Caki2 (cell line): ENCODE results near the gene FHOD3. TPM values are rescaled to one million over a fixed set of nuclear protein-coding genes. Genes with fewer than 3 reads are reported as not detected.

Experiments
- DNase-seq: peaks from one replicate; pipeline ENCODE4 v3.0.0-alpha.2; 2015; ENCODE audit warnings: low read depth
- in situ Hi-C: cut with HindIII; loops from 2 replicates; pipeline ENCODE4 v1.10.0; 2016; ENCODE audit warnings: low sequenced_read_pairs, low pct_unique_long_range_greater_than_20kb, mixed read lengths
- total RNA-seq: library from RNA; depleted of rRNA; stranded (reverse); fragments of >200 nt; shearing (Covaris generic); gene quantifications from 2 replicates; pipeline ENCODE4 v1.2.3, GENCODE V29; 2014; ENCODE audit warnings: low replicate concordance

Gene FHOD3
- total RNA-seq, 1 experiment from 2014 or later, result 15.0 TPM

- peak; percentile 2 for DNase-seq
- in situ Hi-C loops, result no loop called here
Observed at GRCh38 chr18:36633961-36634412, 336.5 kb downstream of the FHOD3 start.

- DNase-seq, result peak; percentile 85
- in situ Hi-C loops, result no loop called here
Observed at GRCh38 chr18:36634573-36635216, 337.2 kb downstream of the FHOD3 start.

GRCh38 chr18:36635414-36636096 lies 338.0 kb downstream of the FHOD3 start:
- peak; percentile 88 for DNase-seq
- in situ Hi-C loops, result no loop called here

- DNase-seq, result peak; percentile 19
- in situ Hi-C loops, result no loop called here
Observed at GRCh38 chr18:36636237-36636817, 338.8 kb downstream of the FHOD3 start.

- no peak for DNase-seq
- in situ Hi-C loops, result no loop called here
Observed at GRCh38 chr18:36638224-36638623, 340.7 kb downstream of the FHOD3 start.

GRCh38 chr18:36640021-36640952 lies 342.8 kb downstream of the FHOD3 start:
- in situ Hi-C loops, result no loop called here
- DNase-seq, result peak; percentile 12

GRCh38 chr18:36643061-36643460 lies 345.5 kb downstream of the FHOD3 start:
- in situ Hi-C loops, result no loop called here

GRCh38 chr18:36648803-36649202 lies 351.3 kb downstream of the FHOD3 start:
- DNase-seq, result no peak
- in situ Hi-C loops, result no loop called here

More at GRCh38 chr18:36643061-36643460, 345.5 kb downstream of the FHOD3 start:
- no peak for DNase-seq

- in situ Hi-C loops, result no loop called here
- DNase-seq, result no peak
Observed at GRCh38 chr18:36649205-36649604, 351.7 kb downstream of the FHOD3 start.

- DNase-seq, result no peak
- in situ Hi-C loops, result no loop called here
Observed at GRCh38 chr18:36650266-36650665, 352.8 kb downstream of the FHOD3 start.

- no peak for DNase-seq
- in situ Hi-C loops, result no loop called here
Observed at GRCh38 chr18:36650906-36651305, 353.4 kb downstream of the FHOD3 start.

- DNase-seq, result no peak
- in situ Hi-C loops, result no loop called here
Observed at GRCh38 chr18:36652503-36652902, 355.0 kb downstream of the FHOD3 start.

GRCh38 chr18:36653141-36653869 lies 355.8 kb downstream of the FHOD3 start:
- DNase-seq, result no peak
- in situ Hi-C loops, result no loop called here

GRCh38 chr18:36653870-36654269 lies 356.4 kb downstream of the FHOD3 start:
- in situ Hi-C loops, result no loop called here

GRCh38 chr18:36655074-36655473 lies 357.6 kb downstream of the FHOD3 start:
- in situ Hi-C loops, result no loop called here
- no peak for DNase-seq

More at GRCh38 chr18:36653870-36654269, 356.4 kb downstream of the FHOD3 start:
- no peak for DNase-seq

- in situ Hi-C loops, result no loop called here
- DNase-seq, result no peak
Observed at GRCh38 chr18:36655930-36656329, 358.4 kb downstream of the FHOD3 start.

GRCh38 chr18:36658611-36659010 lies 361.1 kb downstream of the FHOD3 start:
- in situ Hi-C loops, result no loop called here

GRCh38 chr18:36660311-36660710 lies 362.8 kb downstream of the FHOD3 start:
- in situ Hi-C loops, result no loop called here
- no peak for DNase-seq

More at GRCh38 chr18:36658611-36659010, 361.1 kb downstream of the FHOD3 start:
- no peak for DNase-seq
